Smooth muscle cell (in vitro differentiated cells): ENCODE measurements around the gene MOV10L1. TPM values are rescaled to one million over a fixed set of nuclear protein-coding genes. Genes with fewer than 3 reads are reported as not detected.
A peak's percentile ranks its signal among the peaks of the same experiment; 100 is the strongest.

ENCODE experiments used
- DNase-seq: peaks from one replicate; lab custom pipeline; 2025; ENCODE audit not compliant: unreplicated experiment; lab: John Stamatoyannopoulos, UW
- H2AFZ ChIP-seq: fragments of 200-600 bp; sonication (generic); 2 replicates; pipeline ENCODE4 v1.6.0; 2016; ENCODE audit warnings: antibody characterized with exemption, low read depth, mild to moderate bottlenecking
- H3F3A ChIP-seq: fragments of 200-600 bp; sonication (generic); 2 replicates; pipeline ENCODE4 v1.6.0; 2017; ENCODE audit warnings: antibody characterized with exemption, low read depth
- H3K27ac ChIP-seq: fragments of 200-600 bp; sonication (generic); 2 replicates; pipeline ENCODE4 v1.5.1; 2016; ENCODE audit warnings: low read depth, mild to moderate bottlenecking
- H3K27me3 ChIP-seq: fragments of 200-600 bp; sonication (generic); 2 replicates; pipeline ENCODE4 v1.6.1; 2016; ENCODE audit warnings: low read depth, mild to moderate bottlenecking
- H3K36me3 ChIP-seq: fragments of 200-600 bp; sonication (generic); 2 replicates; pipeline ENCODE4 v1.5.1; 2016; ENCODE audit warnings: low read depth
- H3K4me1 ChIP-seq: fragments of 200-600 bp; sonication (generic); 2 replicates; pipeline ENCODE4 v1.5.1; 2016; ENCODE audit warnings: low read depth
- H3K4me2 ChIP-seq: fragments of 200-600 bp; sonication (generic); 2 replicates; pipeline ENCODE4 v1.6.0; 2016; ENCODE audit warnings: mild to moderate bottlenecking
- H3K4me3 ChIP-seq: fragments of 200-600 bp; sonication (generic); 2 replicates; pipeline ENCODE4 v1.5.1; 2016; ENCODE audit warnings: mild to moderate bottlenecking
- H3K79me2 ChIP-seq: fragments of 200-600 bp; sonication (generic); 2 replicates; pipeline ENCODE4 v1.6.0; 2016; ENCODE audit warnings: low read depth, mild to moderate bottlenecking
- H3K9ac ChIP-seq: fragments of 200-600 bp; sonication (generic); 2 replicates; pipeline ENCODE4 v1.6.0; 2016; ENCODE audit warnings: low read depth
- H3K9me3 ChIP-seq: fragments of 200-600 bp; sonication (generic); replicated peaks from 2 replicates; pipeline ENCODE4 v1.5.1; 2016; ENCODE audit warnings: low read depth
- H4K20me1 ChIP-seq: fragments of 200-600 bp; sonication (generic); 2 replicates; pipeline ENCODE4 v1.6.0; 2016; ENCODE audit warnings: low read depth
- CTCF ChIP-seq: fragments of 200-600 bp; sonication (generic); IDR thresholded peaks from 2 replicates; pipeline ENCODE4 v1.5.1; 2017; ENCODE audit warnings: borderline replicate concordance, mild to moderate bottlenecking, antibody characterized with exemption; ENCODE audit not compliant: insufficient read depth, poor library complexity, severe bottlenecking
- WGBS: methylation state at CpG from one replicate; pipeline ENCODE4 v1.1.7; 2016; ENCODE audit warnings: low lambda C conversion rate; 5-methylcytosine and 5-hydroxymethylcytosine counted together
- polyA plus RNA-seq: library from polyadenylated mRNA; unstranded; fragments of >200 nt; fragmentation: Nextera tagmentation; extraction: Ambion mirVana; gene quantifications from 2 replicates; pipeline ENCODE4 v1.2.1, GENCODE V29; 2016
- total RNA-seq: library from RNA; depleted of rRNA; stranded (reverse); fragments of >200 nt; gene quantifications from 2 replicates; pipeline ENCODE4 v1.2.3, GENCODE V29; 2014

Gene MOV10L1
- total and polyA plus RNA-seq, 2 experiments from 2014 or later: 0.10 to 0.85 TPM

GRCh38 chr22:50148166-50148500 lies 58.3 kb downstream of the MOV10L1 start:
- no peaks in the 10 kb centered on the region for H4K20me1 ChIP-seq
- TF ChIP-seq CTCF: no peak
- H3F3A ChIP-seq: peaks cover 4% of the 10 kb centered on the region
- no peaks in the 10 kb centered on the region for H3K4me1 ChIP-seq
- H3K27me3 ChIP-seq: no peaks in the 10 kb centered on the region
- H3K79me2 ChIP-seq: no peaks in the 10 kb centered on the region
- no peaks in the 10 kb centered on the region for H3K9me3 ChIP-seq
- no peak overlapping the region for H3K4me2 ChIP-seq
- no peak overlapping the region for H3K4me3 ChIP-seq
- no peak overlapping the region for H3K9ac ChIP-seq
- no peak overlapping the region for H3K27ac ChIP-seq
- H3K36me3 ChIP-seq: no peaks in the 10 kb centered on the region
- H2AFZ ChIP-seq: no peak overlapping the region
- DNase-seq: no peak
- 91% methylated on average over 12 of the region's 12 CpGs for WGBS

- Histone ChIP-seq H2AFZ (no peak overlapping the region), H3K4me2 (no peak overlapping the region), H3K79me2 (no peaks in the 10 kb centered on the region), H3F3A (no peaks in the 10 kb centered on the region), H3K4me3 (no peak overlapping the region), H3K9ac (no peak overlapping the region), H3K9me3 (no peaks in the 10 kb centered on the region), H3K27me3 (no peaks in the 10 kb centered on the region), H3K27ac (no peak overlapping the region), H3K4me1 (no peaks in the 10 kb centered on the region), H4K20me1 (no peaks in the 10 kb centered on the region), H3K36me3 (no peaks in the 10 kb centered on the region)
- 43% methylated on average over 22 of the region's 22 CpGs for WGBS
- peak; percentile 64 for TF ChIP-seq CTCF
- DNase-seq: no peak
These were observed 59.4 kb downstream of the MOV10L1 start for GRCh38 chr22:50148991-50149721.

GRCh38 chr22:50150161-50151129 lies 60.6 kb downstream of the MOV10L1 start:
- Histone ChIP-seq H3K4me2 (peak overlapping the region; percentile 29), H4K20me1 (no peaks in the 10 kb centered on the region), H3K27ac (no peak overlapping the region), H3K27me3 (no peaks in the 10 kb centered on the region), H3K36me3 (no peaks in the 10 kb centered on the region), H3F3A (no peaks in the 10 kb centered on the region), H3K4me1 (no peaks in the 10 kb centered on the region), H3K9ac (no peak overlapping the region), H3K4me3 (no peak overlapping the region), H2AFZ (no peak overlapping the region), H3K79me2 (no peaks in the 10 kb centered on the region), H3K9me3 (no peaks in the 10 kb centered on the region)
- DNase-seq: no peak
- TF ChIP-seq CTCF: no peak
- WGBS: 65% methylated on average over 35 of the region's 35 CpGs
